Rectal smooth muscle tissue (tissue), 1 donor: Measurements from ENCODE around the gene C19orf44.

Experiments
- H3K27ac ChIP-seq: one replicate; pipeline ENCODE4 v1.7.0; 2013; ENCODE audit warnings: low read depth, low read length, inconsistent platforms
- H3K27me3 ChIP-seq: one replicate; pipeline ENCODE4 v1.7.0; 2013; ENCODE audit warnings: low read length; ENCODE audit not compliant: control insufficient read depth, insufficient read depth
- H3K36me3 ChIP-seq: one replicate; pipeline ENCODE4 v1.7.0; 2013; ENCODE audit warnings: low read length; ENCODE audit not compliant: control insufficient read depth, insufficient read depth
- H3K4me1 ChIP-seq: one replicate; pipeline ENCODE4 v1.7.0; 2013; ENCODE audit warnings: low read length; ENCODE audit not compliant: control insufficient read depth, insufficient read depth
- H3K4me3 ChIP-seq: one replicate; pipeline ENCODE4 v1.7.0; 2013; ENCODE audit warnings: low read length
- H3K9ac ChIP-seq: one replicate; pipeline ENCODE4 v1.7.0; 2013; ENCODE audit warnings: low read length

The C19orf44 gene

DNA sequence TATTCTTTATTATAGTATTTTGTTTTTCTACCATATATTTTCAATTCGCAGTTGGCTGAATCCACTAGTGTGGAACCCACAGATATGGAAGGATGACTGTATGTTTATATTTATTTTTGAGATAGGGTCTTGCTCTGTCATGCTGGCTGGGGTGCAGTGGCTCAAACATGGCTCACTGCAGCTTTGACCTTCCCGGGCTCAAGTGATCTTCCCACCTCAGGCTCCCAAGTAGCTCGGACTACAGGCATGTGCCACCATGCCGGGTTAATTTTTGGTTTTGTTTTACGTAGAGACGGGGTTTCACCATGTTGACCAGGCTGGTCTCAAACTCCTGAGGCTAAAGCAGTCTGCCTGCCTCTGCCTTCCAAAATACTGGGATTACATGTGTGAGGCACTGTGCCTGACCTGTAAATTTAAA, 66.4 kb downstream of the C19orf44 start:
- Histone ChIP-seq H3K9ac (no peak overlapping the region), H3K4me1 (no peaks in the 10 kb centered on the region), H3K27me3 (no peaks in the 10 kb centered on the region), H3K4me3 (no peak overlapping the region), H3K27ac (no peak overlapping the region), H3K36me3 (peaks cover 18% of the 10 kb centered on the region)

DNA sequence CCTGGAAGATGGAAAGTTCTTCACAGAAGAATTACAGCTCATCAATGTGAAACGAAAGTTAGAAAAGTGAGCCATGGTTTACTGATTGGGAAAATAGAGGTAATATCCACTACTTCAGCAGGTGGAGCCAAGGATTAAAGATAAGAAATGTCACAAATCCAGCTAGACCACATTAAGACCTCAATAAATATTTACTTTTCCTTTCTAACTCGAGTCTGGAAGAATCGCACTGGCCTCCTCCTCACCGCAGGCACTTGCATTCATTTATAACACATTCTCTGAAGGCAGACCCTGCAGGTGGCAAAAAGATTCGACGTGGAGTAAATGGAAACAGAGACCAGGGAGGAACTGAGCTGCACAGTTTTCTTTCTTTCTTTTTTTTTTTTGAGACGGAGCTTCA, 68.6 kb downstream of the C19orf44 start:
- H3K27me3 ChIP-seq: no peaks in the 10 kb centered on the region
- no peak overlapping the region for H3K4me3 ChIP-seq
- no peaks in the 10 kb centered on the region for H3K4me1 ChIP-seq
- peaks cover 21% of the 10 kb centered on the region for H3K36me3 ChIP-seq
- H3K9ac ChIP-seq: no peak overlapping the region
- H3K27ac ChIP-seq: no peak overlapping the region

DNA sequence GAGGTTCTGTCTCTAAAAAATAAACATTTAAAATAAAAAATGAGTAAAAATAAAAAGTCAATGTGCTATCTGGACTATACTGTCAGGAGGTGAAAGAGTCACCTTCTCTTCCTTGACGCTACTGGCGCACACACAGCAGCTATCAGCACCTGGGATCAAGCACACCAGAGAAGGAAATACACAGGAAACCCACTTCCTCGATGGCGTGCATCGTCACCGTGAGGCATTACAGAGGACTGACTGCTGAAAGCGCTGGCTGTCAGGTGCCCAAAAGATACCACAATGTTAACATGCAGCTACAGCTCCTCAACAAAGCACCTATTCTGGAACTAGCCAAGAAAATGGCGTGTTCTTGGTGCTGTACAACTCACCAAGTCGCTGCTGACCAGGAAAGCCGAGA, 70.0 kb downstream of the C19orf44 start:
- no peaks in the 10 kb centered on the region for H3K27me3 ChIP-seq
- no peak overlapping the region for H3K9ac ChIP-seq
- no peak overlapping the region for H3K27ac ChIP-seq
- H3K36me3 ChIP-seq: peaks cover 16% of the 10 kb centered on the region
- H3K4me3 ChIP-seq: no peak overlapping the region
- peaks cover 2% of the 10 kb centered on the region for H3K4me1 ChIP-seq

DNA sequence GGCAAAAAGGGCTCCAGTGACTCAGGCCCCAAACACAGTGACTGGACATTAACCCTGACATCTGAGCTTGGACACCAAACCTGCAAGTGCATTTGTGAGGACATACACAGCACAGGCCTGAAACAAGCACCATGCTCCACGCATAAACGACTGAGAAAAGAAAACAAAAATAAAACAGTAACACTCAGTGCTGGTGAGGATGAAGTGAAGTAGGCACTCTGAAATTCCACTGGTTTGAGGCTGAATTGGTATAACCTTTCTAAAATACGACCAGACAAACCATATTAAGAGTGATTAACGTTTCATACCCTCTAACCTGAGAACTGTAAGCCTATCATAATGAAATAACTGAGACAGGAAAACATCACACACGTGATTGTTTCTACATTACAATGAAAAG, 70.5 kb downstream of the C19orf44 start:
- Histone ChIP-seq H3K4me3 (no peak overlapping the region), H3K36me3 (peaks cover 13% of the 10 kb centered on the region), H3K4me1 (peaks cover 6% of the 10 kb centered on the region), H3K9ac (no peak overlapping the region), H3K27me3 (no peaks in the 10 kb centered on the region), H3K27ac (no peak overlapping the region)

DNA sequence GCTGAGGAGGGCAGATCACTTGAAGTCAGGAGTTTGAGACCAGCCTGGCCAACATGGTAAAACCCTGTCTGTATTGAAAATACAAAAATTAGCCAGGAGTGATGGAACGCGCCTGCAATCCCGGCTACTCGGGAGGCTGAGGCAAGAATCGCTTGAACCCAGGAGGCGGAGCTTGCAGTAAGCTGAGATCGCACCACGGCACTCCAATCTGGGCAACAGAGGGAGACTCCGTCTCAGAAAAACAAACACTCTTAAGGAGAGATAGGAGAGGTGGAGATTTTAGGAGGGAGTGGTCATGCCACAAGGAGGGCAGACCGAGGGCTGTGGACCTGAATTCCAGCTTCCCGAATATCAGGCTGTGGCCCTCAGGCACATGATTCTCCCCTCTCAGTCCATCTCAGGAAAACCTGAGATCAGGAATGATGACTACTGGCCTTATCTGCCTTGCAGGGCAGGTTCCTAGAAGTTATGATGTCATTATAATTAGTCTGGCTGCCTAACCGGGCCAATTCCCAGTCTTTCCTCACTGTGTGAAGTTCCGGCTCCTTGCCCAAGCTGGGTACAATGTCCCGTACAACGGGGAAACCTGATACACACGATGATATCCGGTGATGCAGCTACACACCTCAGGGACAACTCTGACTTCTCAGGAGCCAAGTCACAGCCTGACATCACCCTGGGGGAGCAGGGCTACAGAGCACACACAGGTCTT, 73.6 kb downstream of the C19orf44 start:
- H3K27ac ChIP-seq: no peak overlapping the region
- H3K4me3 ChIP-seq: no peak overlapping the region
- H3K27me3 ChIP-seq: no peaks in the 10 kb centered on the region
- H3K4me1 ChIP-seq: peaks cover 15% of the 10 kb centered on the region
- peaks cover 6% of the 10 kb centered on the region for H3K36me3 ChIP-seq
- H3K9ac ChIP-seq: no peak overlapping the region
